AG04450 (cell line): ENCODE results near the gene IL22RA1. TPM values are rescaled to one million over a fixed set of nuclear protein-coding genes. Genes with fewer than 3 reads are reported as not detected.

Experiments
- CTCF ChIA-PET: fragments of 300-600, 350-600 bp; formaldehyde crosslinking; extraction: SDS; loops from one replicate; lab custom pipeline; 2022; ENCODE audit warnings: antibody characterized with exemption, inconsistent platforms; lab: Charles Lee
- POLR2A ChIA-PET: fragments of 350-600 bp; formaldehyde crosslinking; extraction: SDS; loops from one replicate; lab custom pipeline; 2021; ENCODE audit warnings: antibody characterized with exemption, inconsistent platforms; lab: Yijun Ruan, JAX
- DNase-seq: peaks from one replicate; pipeline ENCODE4 v3.0.0-alpha.2; 2011; ENCODE audit warnings: low read depth, low spot score
- H3K27ac ChIP-seq: one replicate; pipeline ENCODE4 v1.5.1; 2012; ENCODE audit warnings: low read depth, low read length, control low read depth
- H3K27me3 ChIP-seq: one replicate; pipeline ENCODE4 v1.6.0; 2012; ENCODE audit warnings: low read length; ENCODE audit not compliant: control insufficient read depth, insufficient read depth
- H3K4me3 ChIP-seq: 2 replicates; pipeline ENCODE4 v1.5.1; 2011; ENCODE audit warnings: mild to moderate bottlenecking, low read depth, low read length, control low read depth
- H3K9me3 ChIP-seq: 2 replicates; pipeline ENCODE4 v1.5.1; 2012; ENCODE audit warnings: low read length; ENCODE audit not compliant: control insufficient read depth, insufficient read depth
- polyA plus RNA-seq: library from polyadenylated mRNA; depleted of rRNA; stranded (reverse); fragments of >200 nt; gene quantifications from 2 replicates; pipeline ENCODE4 v1.2.3, GENCODE V29; 2011
- TF ChIP-seq, protein P1 (sequence below): IDR thresholded peaks from 2 replicates; pipeline ENCODE4 v1.5.1; 2011; ENCODE audit warnings: low read depth, low read length, control low read depth, inconsistent platforms

IL22RA1 gene
- polyA plus RNA-seq, 1 experiment: not detected

DNA sequence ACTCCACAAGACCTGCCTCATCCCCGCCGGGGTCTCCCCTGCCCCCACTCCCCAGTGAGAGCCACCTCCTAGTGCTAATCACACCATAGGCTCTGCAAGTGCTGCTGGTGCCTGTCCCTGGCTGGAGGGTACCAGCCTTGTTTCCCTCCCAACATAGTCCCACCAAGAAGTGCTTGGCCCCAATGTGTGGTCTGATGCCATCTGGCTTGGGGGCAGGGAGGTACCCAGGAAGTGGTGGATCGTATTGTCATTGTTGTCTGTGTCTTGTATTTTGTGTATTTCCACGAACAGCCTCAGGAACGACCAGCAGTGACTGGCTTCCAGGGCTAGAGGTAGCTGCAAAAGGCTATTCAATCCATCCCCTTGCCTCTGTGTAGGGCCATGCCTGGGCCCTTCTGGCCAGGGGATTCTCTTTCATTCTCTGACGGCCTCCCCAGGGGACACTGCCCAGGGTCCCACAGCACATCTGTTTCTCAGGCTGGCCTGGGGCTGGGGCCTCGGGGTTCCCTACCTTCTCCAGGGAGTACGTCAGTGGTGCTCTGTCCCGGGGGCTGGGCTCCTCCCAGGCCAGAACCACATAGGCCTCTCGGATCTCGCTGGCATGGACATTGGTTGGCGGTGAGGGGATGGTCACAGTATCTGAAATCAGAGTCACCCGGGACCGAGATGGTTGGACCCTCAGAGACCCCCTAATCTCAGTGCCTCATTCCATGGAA lies 53.8 kb downstream of the IL22RA1 start:
- Histone ChIP-seq H3K4me3 (no peak overlapping the region), H3K27me3 (peaks cover 40% of the 10 kb centered on the region), H3K9me3 (no peaks in the 10 kb centered on the region; the same call in 1 of the 2 replicates), H3K27ac (no peak overlapping the region)
- TF ChIP-seq, protein P1, sequence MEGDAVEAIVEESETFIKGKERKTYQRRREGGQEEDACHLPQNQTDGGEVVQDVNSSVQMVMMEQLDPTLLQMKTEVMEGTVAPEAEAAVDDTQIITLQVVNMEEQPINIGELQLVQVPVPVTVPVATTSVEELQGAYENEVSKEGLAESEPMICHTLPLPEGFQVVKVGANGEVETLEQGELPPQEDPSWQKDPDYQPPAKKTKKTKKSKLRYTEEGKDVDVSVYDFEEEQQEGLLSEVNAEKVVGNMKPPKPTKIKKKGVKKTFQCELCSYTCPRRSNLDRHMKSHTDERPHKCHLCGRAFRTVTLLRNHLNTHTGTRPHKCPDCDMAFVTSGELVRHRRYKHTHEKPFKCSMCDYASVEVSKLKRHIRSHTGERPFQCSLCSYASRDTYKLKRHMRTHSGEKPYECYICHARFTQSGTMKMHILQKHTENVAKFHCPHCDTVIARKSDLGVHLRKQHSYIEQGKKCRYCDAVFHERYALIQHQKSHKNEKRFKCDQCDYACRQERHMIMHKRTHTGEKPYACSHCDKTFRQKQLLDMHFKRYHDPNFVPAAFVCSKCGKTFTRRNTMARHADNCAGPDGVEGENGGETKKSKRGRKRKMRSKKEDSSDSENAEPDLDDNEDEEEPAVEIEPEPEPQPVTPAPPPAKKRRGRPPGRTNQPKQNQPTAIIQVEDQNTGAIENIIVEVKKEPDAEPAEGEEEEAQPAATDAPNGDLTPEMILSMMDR: no peak
- no peak for DNase-seq
- ChIA-PET POLR2A (interaction anchor here (0.7 kb wide), 1 partner anchor 986 kb away, joined by 3 read pairs; no protein-coding TSS in a partner anchor), CTCF (no interaction called here)

GRCh38 chr1:24086466-24086865 lies 56.5 kb downstream of the IL22RA1 start:
- Histone ChIP-seq H3K4me3 (no peak overlapping the region), H3K27ac (no peak overlapping the region), H3K27me3 (peaks cover 42% of the 10 kb centered on the region), H3K9me3 (no peaks in the 10 kb centered on the region)
- CTCF ChIA-PET: no interaction called here
- TF ChIP-seq, protein P1: no peak
- POLR2A ChIA-PET: no interaction called here
- no peak for DNase-seq

- CTCF ChIA-PET: no interaction called here
- no peak overlapping the region for H3K27ac ChIP-seq
- H3K9me3 ChIP-seq: no peaks in the 10 kb centered on the region
- H3K4me3 ChIP-seq: no peak overlapping the region
- POLR2A ChIA-PET: no interaction called here
- no peak for DNase-seq
- H3K27me3 ChIP-seq: peaks cover 45% of the 10 kb centered on the region
- TF ChIP-seq, protein P1: no peak
Measured at GRCh38 chr1:24085546-24085945, 57.4 kb downstream of the IL22RA1 start.

GRCh38 chr1:24085007-24085406 lies 57.9 kb downstream of the IL22RA1 start:
- no peak for DNase-seq
- Histone ChIP-seq H3K27ac (no peak overlapping the region), H3K9me3 (no peaks in the 10 kb centered on the region; the same call in 1 of the 2 replicates), H3K27me3 (peaks cover 44% of the 10 kb centered on the region), H3K4me3 (no peak overlapping the region)
- ChIA-PET CTCF (interaction anchor here (2.9 kb wide), 1 partner anchor 14 kb away, joined by 11 read pairs; no protein-coding TSS in a partner anchor), POLR2A (no interaction called here)
- TF ChIP-seq, protein P1: no peak

GRCh38 chr1:24084050-24084449 lies 58.9 kb downstream of the IL22RA1 start:
- Histone ChIP-seq H3K27ac (no peak overlapping the region), H3K27me3 (peaks cover 51% of the 10 kb centered on the region), H3K9me3 (no peaks in the 10 kb centered on the region; the same call in 1 of the 2 replicates), H3K4me3 (no peak overlapping the region)
- ChIA-PET POLR2A (no interaction called here), CTCF (interaction anchor here (2.9 kb wide), 1 partner anchor 13 kb away, joined by 11 read pairs; no protein-coding TSS in a partner anchor)
- TF ChIP-seq, protein P1: no peak
- DNase-seq: no peak
